Subcutaneous adipose tissue (tissue), 4 donors: ENCODE data around the gene ATP5F1C. TPM values are rescaled to one million over a fixed set of nuclear protein-coding genes. Genes with fewer than 3 reads are reported as not detected.

ENCODE experiments used
- total RNA-seq, 4 donors: library from RNA; depleted of rRNA; stranded (reverse); fragments of >200 nt; gene quantifications; one replicate each; pipeline ENCODE4 v1.1.0, GENCODE V29; 2016
- TF ChIP-seq, protein P1 (sequence below): fragments of 450-650 bp; IDR thresholded peaks from one replicate; pipeline ENCODE4 v1.5.1; 2016; ENCODE audit warnings: low read depth, mild to moderate bottlenecking, control low read depth, antibody characterized with exemption, moderate library complexity

Gene ATP5F1C
- total RNA-seq = 100 to 1,000 TPM; 170 to 382 (median 237) TPM

DNA sequence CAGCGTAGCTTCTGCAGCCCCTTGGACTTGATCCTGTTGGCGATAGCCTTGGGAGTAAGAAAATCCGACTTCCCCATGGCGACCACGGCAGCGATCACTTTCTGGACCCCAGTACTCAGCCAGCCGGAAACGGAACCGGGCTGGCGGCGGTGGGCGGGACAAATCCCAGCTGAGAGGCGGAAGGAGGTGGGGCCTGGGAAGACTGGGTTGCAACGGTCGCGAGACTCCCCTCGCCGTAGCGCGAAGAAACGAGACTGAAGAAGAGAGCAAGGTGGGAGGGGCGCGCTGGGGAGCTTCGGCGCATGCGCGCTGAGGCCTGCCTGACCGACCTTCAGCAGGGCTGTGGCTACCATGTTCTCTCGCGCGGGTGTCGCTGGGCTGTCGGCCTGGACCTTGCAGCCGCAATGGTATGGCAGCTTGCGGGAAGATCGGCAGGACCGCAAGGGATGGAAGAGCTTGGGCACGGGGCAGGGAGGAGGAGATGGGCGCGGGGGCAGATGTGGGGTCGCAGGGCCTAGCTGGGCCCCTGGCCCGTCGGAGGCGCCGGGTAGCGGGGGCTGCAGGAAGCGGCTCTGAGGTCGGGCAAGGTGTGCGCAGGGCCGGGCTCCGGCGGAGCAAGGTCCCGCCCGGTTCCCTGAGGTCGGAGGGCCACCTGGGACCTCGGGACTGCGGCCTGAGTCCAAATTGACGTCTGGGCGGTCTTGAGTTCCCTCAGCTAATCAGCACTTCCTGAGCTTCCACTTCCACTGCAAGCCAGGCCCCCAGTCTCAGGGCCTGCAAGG is at the start of gene ATP5F1C, which contains the start of gene KIN:
TSS of gene ATP5F1C (plus strand) at position 321 of the 782 bp plus-strand sequence. CDS start at position 352, 31 bp downstream.
TSS of gene KIN (minus strand) at position 137 of the 782 bp plus-strand sequence. CDS start at position 77, 60 bp downstream.
- TF ChIP-seq, protein P1, sequence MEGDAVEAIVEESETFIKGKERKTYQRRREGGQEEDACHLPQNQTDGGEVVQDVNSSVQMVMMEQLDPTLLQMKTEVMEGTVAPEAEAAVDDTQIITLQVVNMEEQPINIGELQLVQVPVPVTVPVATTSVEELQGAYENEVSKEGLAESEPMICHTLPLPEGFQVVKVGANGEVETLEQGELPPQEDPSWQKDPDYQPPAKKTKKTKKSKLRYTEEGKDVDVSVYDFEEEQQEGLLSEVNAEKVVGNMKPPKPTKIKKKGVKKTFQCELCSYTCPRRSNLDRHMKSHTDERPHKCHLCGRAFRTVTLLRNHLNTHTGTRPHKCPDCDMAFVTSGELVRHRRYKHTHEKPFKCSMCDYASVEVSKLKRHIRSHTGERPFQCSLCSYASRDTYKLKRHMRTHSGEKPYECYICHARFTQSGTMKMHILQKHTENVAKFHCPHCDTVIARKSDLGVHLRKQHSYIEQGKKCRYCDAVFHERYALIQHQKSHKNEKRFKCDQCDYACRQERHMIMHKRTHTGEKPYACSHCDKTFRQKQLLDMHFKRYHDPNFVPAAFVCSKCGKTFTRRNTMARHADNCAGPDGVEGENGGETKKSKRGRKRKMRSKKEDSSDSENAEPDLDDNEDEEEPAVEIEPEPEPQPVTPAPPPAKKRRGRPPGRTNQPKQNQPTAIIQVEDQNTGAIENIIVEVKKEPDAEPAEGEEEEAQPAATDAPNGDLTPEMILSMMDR = no peak

DNA sequence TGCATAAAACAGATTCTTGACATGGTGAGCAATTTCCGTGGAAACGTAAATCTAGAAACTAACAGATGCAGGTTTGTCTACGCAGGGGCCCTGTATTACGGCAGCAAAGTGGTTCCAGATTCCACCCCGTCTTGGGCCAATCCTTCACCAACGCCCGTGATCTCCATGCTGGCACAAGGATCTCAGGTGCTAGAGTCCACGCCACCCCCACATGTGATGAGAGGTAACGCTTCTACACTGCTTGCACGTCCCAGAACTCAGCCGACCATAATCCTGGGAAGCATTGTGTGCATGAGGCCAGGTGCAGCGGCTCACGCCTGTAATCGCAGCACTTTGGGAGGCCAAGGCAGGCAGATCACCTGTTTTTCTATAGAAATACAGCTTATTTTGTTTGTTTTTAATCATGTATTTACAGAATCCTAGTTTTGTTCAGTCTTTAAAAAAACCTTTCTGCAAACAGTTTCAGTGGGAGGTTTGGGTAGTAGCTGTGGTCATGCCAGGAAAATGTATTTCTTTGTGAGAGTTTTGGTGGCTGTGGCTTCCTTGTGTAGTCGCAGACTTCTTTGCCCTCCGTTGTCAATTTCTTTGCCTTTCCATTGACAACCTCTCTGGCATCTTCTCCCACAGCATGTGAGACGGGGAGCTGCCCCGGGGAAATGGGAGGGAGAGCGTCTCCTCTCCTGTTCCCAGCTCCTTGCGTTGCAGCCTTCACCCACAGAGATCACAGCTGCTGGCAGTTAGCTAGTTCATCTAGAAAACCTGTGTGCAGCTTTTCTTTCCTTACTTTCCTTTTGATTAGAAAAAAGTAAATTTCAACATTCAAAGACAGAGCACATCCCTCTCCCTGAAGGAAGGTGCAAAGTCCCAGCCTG is 49.2 kb upstream of the ATP5F1C start:
- TF ChIP-seq, protein P1 = no peak

DNA sequence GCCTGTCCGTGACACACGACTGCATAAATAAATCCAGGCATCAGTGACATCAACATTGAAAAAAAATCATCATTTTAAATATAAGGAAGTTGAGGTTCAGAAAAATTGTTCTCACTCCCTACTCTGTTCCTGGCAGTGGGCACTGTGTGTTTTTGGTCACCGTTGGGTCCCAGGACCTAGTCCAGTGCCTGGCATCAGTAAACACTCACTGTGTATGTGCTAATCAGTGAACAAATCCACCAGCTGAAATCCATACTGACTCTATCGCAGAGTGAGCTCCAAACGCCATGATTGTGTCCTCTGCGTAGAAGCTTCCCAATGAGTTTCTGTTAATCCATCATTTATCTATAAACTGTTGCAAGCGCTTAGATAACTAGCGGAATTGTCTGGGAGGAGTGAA is 43.7 kb upstream of the ATP5F1C start:
- TF ChIP-seq, protein P1 = no peak

DNA sequence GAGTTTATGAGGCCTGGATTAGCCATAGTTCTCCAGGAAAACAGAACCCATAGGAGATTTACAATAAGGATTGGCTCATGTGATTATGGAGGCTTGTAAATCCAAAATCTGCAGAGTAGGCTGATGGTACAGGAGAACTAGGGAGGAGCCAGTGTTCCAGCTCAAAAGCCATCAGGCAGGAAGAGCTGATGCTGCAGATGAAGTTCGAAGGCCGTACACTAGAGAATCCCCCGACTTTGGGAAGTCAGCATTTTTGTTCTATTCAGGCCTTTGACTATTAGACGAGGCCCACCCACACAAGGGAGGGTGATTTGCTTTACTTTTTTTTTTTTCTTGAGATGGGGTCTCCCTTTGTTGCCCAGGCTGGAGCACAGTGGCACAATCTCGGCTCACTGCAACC is 37.8 kb upstream of the ATP5F1C start:
- TF ChIP-seq, protein P1 = no peak

DNA sequence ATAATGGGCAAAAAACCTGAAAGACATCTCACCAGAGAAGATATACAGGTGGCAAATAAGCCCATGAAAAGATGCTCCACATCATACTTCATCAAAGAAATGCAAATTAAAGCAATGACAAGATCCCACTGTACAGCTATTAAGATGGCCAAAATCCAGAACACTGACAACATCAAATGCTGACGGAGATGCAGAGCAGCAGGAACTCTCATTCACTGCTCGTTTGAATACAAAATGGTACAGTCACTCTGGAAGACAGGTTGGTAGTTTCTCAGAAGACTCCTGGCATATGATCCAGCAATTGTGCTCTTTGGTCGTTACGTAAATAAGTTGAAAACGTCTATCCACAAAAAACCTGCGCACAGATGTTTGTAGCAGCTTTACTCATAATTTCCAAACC is 35.7 kb upstream of the ATP5F1C start:
- TF ChIP-seq, protein P1 = no peak

DNA sequence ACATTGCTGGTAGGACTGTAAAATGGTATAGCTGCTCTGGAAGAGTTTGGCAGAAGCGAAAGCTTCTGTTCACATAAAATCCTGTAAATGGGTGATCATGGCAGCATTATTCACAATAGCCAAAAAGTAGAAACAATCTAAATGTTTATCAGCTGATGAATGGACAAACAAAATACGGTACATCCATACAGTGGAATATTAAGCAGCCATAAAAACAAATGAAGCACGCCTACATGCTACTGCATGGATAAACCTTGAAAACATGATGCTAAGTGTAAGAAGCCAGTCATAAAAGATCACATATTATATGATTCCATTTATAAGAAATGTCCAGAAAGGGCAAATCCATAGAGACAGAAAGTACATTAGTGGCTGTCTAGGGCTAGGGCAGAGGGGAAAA is 32.9 kb upstream of the ATP5F1C start:
- TF ChIP-seq, protein P1 = no peak
